ENCODE data around the gene TMEM115. TPM values are rescaled to one million over a fixed set of nuclear protein-coding genes. Genes with fewer than 3 reads are reported as not detected.

The TMEM115 gene
- total RNA-seq, 1 donor = 20.3 TPM

- Histone ChIP-seq H3K4me3 (ENCODE audit: low read length) (no peak overlapping the region), H3K4me1 (ENCODE audit: insufficient read depth, low read length) (no peaks in the 10 kb centered on the region), H3K27me3 (ENCODE audit: insufficient read depth, low read length) (no peaks in the 10 kb centered on the region), H3K9me3 (ENCODE audit: low read depth, low read length) (no peaks in the 10 kb centered on the region)
These were observed 26.4 kb upstream of the TMEM115 start for GRCh38 chr3:50385754-50386153.

GRCh38 chr3:50383750-50384149 lies 24.4 kb upstream of the TMEM115 start:
- Histone ChIP-seq H3K4me3 (ENCODE audit: low read length) (no peak overlapping the region), H3K4me1 (ENCODE audit: insufficient read depth, low read length) (no peaks in the 10 kb centered on the region), H3K27me3 (ENCODE audit: insufficient read depth, low read length) (no peaks in the 10 kb centered on the region), H3K9me3 (ENCODE audit: low read depth, low read length) (no peaks in the 10 kb centered on the region)

- Histone ChIP-seq H3K9me3 (ENCODE audit: low read depth, low read length) (no peaks in the 10 kb centered on the region), H3K4me3 (ENCODE audit: low read length) (no peak overlapping the region), H3K4me1 (ENCODE audit: insufficient read depth, low read length) (no peaks in the 10 kb centered on the region), H3K27me3 (ENCODE audit: insufficient read depth, low read length) (no peaks in the 10 kb centered on the region)
These were observed 23.4 kb upstream of the TMEM115 start for GRCh38 chr3:50382722-50383121.

GRCh38 chr3:50381383-50381782 lies 22.1 kb upstream of the TMEM115 start:
- no peaks in the 10 kb centered on the region for H3K4me1 ChIP-seq (ENCODE audit: insufficient read depth, low read length)
- H3K9me3 ChIP-seq (ENCODE audit: low read depth, low read length) = no peaks in the 10 kb centered on the region
- no peaks in the 10 kb centered on the region for H3K27me3 ChIP-seq (ENCODE audit: insufficient read depth, low read length)
- no peak overlapping the region for H3K4me3 ChIP-seq (ENCODE audit: low read length)

- no peaks in the 10 kb centered on the region for H3K9me3 ChIP-seq (ENCODE audit: low read depth, low read length)
- H3K4me1 ChIP-seq (ENCODE audit: insufficient read depth, low read length) = no peaks in the 10 kb centered on the region
These were observed 21.2 kb upstream of the TMEM115 start for GRCh38 chr3:50380405-50381085.

GRCh38 chr3:50378757-50379156 lies 19.4 kb upstream of the TMEM115 start:
- no peak overlapping the region for H3K4me3 ChIP-seq (ENCODE audit: low read length)
- H3K9me3 ChIP-seq (ENCODE audit: low read depth, low read length) = no peaks in the 10 kb centered on the region
- no peaks in the 10 kb centered on the region for H3K27me3 ChIP-seq (ENCODE audit: insufficient read depth, low read length)
- no peaks in the 10 kb centered on the region for H3K4me1 ChIP-seq (ENCODE audit: insufficient read depth, low read length)

More at GRCh38 chr3:50380405-50381085, 21.2 kb upstream of the TMEM115 start:
- H3K27me3 ChIP-seq (ENCODE audit: insufficient read depth, low read length) = no peaks in the 10 kb centered on the region
- no peak overlapping the region for H3K4me3 ChIP-seq (ENCODE audit: low read length)

- Histone ChIP-seq H3K9me3 (ENCODE audit: low read depth, low read length) (no peaks in the 10 kb centered on the region), H3K4me3 (ENCODE audit: low read length) (no peak overlapping the region), H3K4me1 (ENCODE audit: insufficient read depth, low read length) (no peaks in the 10 kb centered on the region), H3K27me3 (ENCODE audit: insufficient read depth, low read length) (no peaks in the 10 kb centered on the region)
These were observed 18.7 kb upstream of the TMEM115 start for GRCh38 chr3:50378024-50378423.

- H3K9me3 ChIP-seq (ENCODE audit: low read depth, low read length) = no peaks in the 10 kb centered on the region
- H3K27me3 ChIP-seq (ENCODE audit: insufficient read depth, low read length) = no peaks in the 10 kb centered on the region
- no peaks in the 10 kb centered on the region for H3K4me1 ChIP-seq (ENCODE audit: insufficient read depth, low read length)
- no peak overlapping the region for H3K4me3 ChIP-seq (ENCODE audit: low read length)
These were observed 16.1 kb upstream of the TMEM115 start for GRCh38 chr3:50375258-50375931.

- no peaks in the 10 kb centered on the region for H3K27me3 ChIP-seq (ENCODE audit: insufficient read depth, low read length)
- no peaks in the 10 kb centered on the region for H3K4me1 ChIP-seq (ENCODE audit: insufficient read depth, low read length)
- no peaks in the 10 kb centered on the region for H3K9me3 ChIP-seq (ENCODE audit: low read depth, low read length)
- H3K4me3 ChIP-seq (ENCODE audit: low read length) = no peak overlapping the region
These were observed 15.3 kb upstream of the TMEM115 start for GRCh38 chr3:50374363-50375257.

- Histone ChIP-seq H3K4me1 (ENCODE audit: insufficient read depth, low read length) (no peaks in the 10 kb centered on the region), H3K27me3 (ENCODE audit: insufficient read depth, low read length) (no peaks in the 10 kb centered on the region), H3K9me3 (ENCODE audit: low read depth, low read length) (no peaks in the 10 kb centered on the region), H3K4me3 (ENCODE audit: low read length) (no peak overlapping the region)
These were observed 14.1 kb upstream of the TMEM115 start for GRCh38 chr3:50373146-50374051.

- H3K4me1 ChIP-seq (ENCODE audit: insufficient read depth, low read length) = no peaks in the 10 kb centered on the region
These were observed 13.0 kb upstream of the TMEM115 start for GRCh38 chr3:50372349-50372748.

GRCh38 chr3:50371133-50371685 lies 11.9 kb upstream of the TMEM115 start:
- no peaks in the 10 kb centered on the region for H3K27me3 ChIP-seq (ENCODE audit: insufficient read depth, low read length)
- peaks cover 2% of the 10 kb centered on the region for H3K4me1 ChIP-seq (ENCODE audit: insufficient read depth, low read length)
- no peak overlapping the region for H3K4me3 ChIP-seq (ENCODE audit: low read length)
- H3K9me3 ChIP-seq (ENCODE audit: low read depth, low read length) = no peaks in the 10 kb centered on the region

More at GRCh38 chr3:50372349-50372748, 13.0 kb upstream of the TMEM115 start:
- no peak overlapping the region for H3K4me3 ChIP-seq (ENCODE audit: low read length)
- no peaks in the 10 kb centered on the region for H3K27me3 ChIP-seq (ENCODE audit: insufficient read depth, low read length)
- no peaks in the 10 kb centered on the region for H3K9me3 ChIP-seq (ENCODE audit: low read depth, low read length)

GRCh38 chr3:50370594-50370993 lies 11.3 kb upstream of the TMEM115 start:
- no peaks in the 10 kb centered on the region for H3K27me3 ChIP-seq (ENCODE audit: insufficient read depth, low read length)
- H3K4me3 ChIP-seq (ENCODE audit: low read length) = no peak overlapping the region
- H3K9me3 ChIP-seq (ENCODE audit: low read depth, low read length) = no peaks in the 10 kb centered on the region
- H3K4me1 ChIP-seq (ENCODE audit: insufficient read depth, low read length) = peaks cover 8% of the 10 kb centered on the region

- Histone ChIP-seq H3K27me3 (ENCODE audit: insufficient read depth, low read length) (no peaks in the 10 kb centered on the region), H3K4me3 (ENCODE audit: low read length) (no peak overlapping the region), H3K4me1 (ENCODE audit: insufficient read depth, low read length) (peaks cover 18% of the 10 kb centered on the region), H3K9me3 (ENCODE audit: low read depth, low read length) (no peaks in the 10 kb centered on the region)
These were observed 9.8 kb upstream of the TMEM115 start for GRCh38 chr3:50369012-50369670.

All from mononuclear cell (primary cell).